PC-9 (cell line): Measurements from ENCODE around the gene HOXA4. TPM values are rescaled to one million over a fixed set of nuclear protein-coding genes. Genes with fewer than 3 reads are reported as not detected.

Experiments
- BruUV-seq: library from RNA; stranded (reverse); fragments of 400-500 nt; replicated peaks from 2 replicates; lab custom pipeline; 2021; lab: Mats Ljungman, UMichigan
- CTCF ChIA-PET: fragments of 300-600 bp; sonication (Branson Sonifier 250); formaldehyde crosslinking; loops from one replicate; lab custom pipeline; 2022; ENCODE audit warnings: antibody characterized with exemption; lab: Charles Lee
- POLR2A ChIA-PET: fragments of 300-600 bp; sonication (Branson Sonifier 250); formaldehyde crosslinking; loops from one replicate; lab custom pipeline; 2022; ENCODE audit warnings: antibody characterized with exemption; ENCODE audit not compliant: unreplicated experiment; lab: Charles Lee
- DNase-seq, 2 experiments: peaks; one replicate each; pipeline versions ENCODE4 v3.0.0 to v3.0.0-alpha.2; 2015 to 2022; ENCODE audit warnings: mixed read lengths in 1 of 2
- H2AFZ ChIP-seq: fragments of 200-600 bp; sonication (generic); 2 replicates; pipeline ENCODE4 v1.8.1; 2017; ENCODE audit warnings: antibody characterized with exemption
- H3F3A ChIP-seq: fragments of 200-600 bp; sonication (generic); 2 replicates; pipeline ENCODE4 v1.8.1; 2017; ENCODE audit warnings: antibody characterized with exemption, mild to moderate bottlenecking, low read depth; ENCODE audit not compliant: insufficient read depth
- H3K27ac ChIP-seq: fragments of 200-600 bp; sonication (generic); 2 replicates; pipeline ENCODE4 v1.6.1; 2016; ENCODE audit warnings: mixed run types
- H3K27me3 ChIP-seq: fragments of 200-600 bp; sonication (generic); 2 replicates; pipeline ENCODE4 v1.6.1; 2016; ENCODE audit warnings: low read depth, mixed run types; ENCODE audit not compliant: insufficient read depth
- H3K36me3 ChIP-seq: fragments of 200-600 bp; sonication (generic); 2 replicates; pipeline ENCODE4 v1.6.1; 2016; ENCODE audit warnings: low read depth, mixed run types
- H3K4me1 ChIP-seq: fragments of 200-600 bp; sonication (generic); replicated peaks from 2 replicates; pipeline ENCODE4 v1.6.1; 2016; ENCODE audit warnings: mixed run types; ENCODE audit not compliant: insufficient read depth
- H3K4me2 ChIP-seq: fragments of 200-600 bp; sonication (generic); 2 replicates; pipeline ENCODE4 v1.6.1; 2017; ENCODE audit warnings: mixed run types
- H3K4me3 ChIP-seq: fragments of 200-600 bp; sonication (generic); 2 replicates; pipeline ENCODE4 v1.6.1; 2016; ENCODE audit warnings: mixed run types
- H3K79me2 ChIP-seq: fragments of 200-600 bp; sonication (generic); 2 replicates; pipeline ENCODE4 v1.6.1; 2017; ENCODE audit warnings: low read depth, mixed run types
- H3K9me2 ChIP-seq: fragments of 200-600 bp; sonication (generic); 2 replicates; pipeline ENCODE4 v1.8.1; 2017; ENCODE audit warnings: mild to moderate bottlenecking; ENCODE audit not compliant: insufficient read depth
- H3K9me3 ChIP-seq: fragments of 200-600 bp; sonication (generic); 2 replicates; pipeline ENCODE4 v1.8.1; 2016; ENCODE audit warnings: low read depth; ENCODE audit not compliant: insufficient read depth
- H4K20me1 ChIP-seq: fragments of 200-600 bp; sonication (generic); 2 replicates; pipeline ENCODE4 v1.8.1; 2017; ENCODE audit not compliant: insufficient read depth
- CTCF ChIP-seq: fragments of 200-600 bp; sonication (generic); conservative IDR thresholded peaks from 2 replicates; pipeline ENCODE4 v1.6.1; 2017; ENCODE audit warnings: mixed run types, antibody characterized with exemption, mild to moderate bottlenecking, moderate library complexity
- EZH2 ChIP-seq: fragments of 200-600 bp; sonication (generic); IDR thresholded peaks from 2 replicates; pipeline ENCODE4 v1.8.0; 2017; ENCODE audit warnings: antibody characterized with exemption, low read depth
- intact Hi-C: fragments of 100-400 bp; cut with micrococcal nuclease; formaldehyde crosslinking; loops from one replicate; pipeline ENCODE4 v1.10.0; 2022; ENCODE audit not compliant: unreplicated experiment
- total RNA-seq: library from RNA; stranded (reverse); gene quantifications from 2 replicates; pipeline ENCODE4 v1.2.3, GENCODE V29; 2021

Gene HOXA4
- total RNA-seq, 1 experiment from 2014 or later: not detected

- no peak overlapping the region; the same call in 1 of the 2 replicates for H2AFZ ChIP-seq
- H3K27ac ChIP-seq: no peak overlapping the region
- no peaks in the 10 kb centered on the region for H3K9me3 ChIP-seq
- no peak for TF ChIP-seq EZH2
- no peak for TF ChIP-seq CTCF
- no peaks in the 10 kb centered on the region for H3K9me2 ChIP-seq
- DNase-seq: no peak
- peaks cover 21% of the 10 kb centered on the region for H3F3A ChIP-seq
- BruUV-seq: no TSS peak
- peak overlapping the region; percentile 94; the same call in 1 of the 2 replicates for H3K4me3 ChIP-seq
- no peaks in the 10 kb centered on the region for H3K27me3 ChIP-seq
- H3K4me1 ChIP-seq: peaks cover 20% of the 10 kb centered on the region
- H3K79me2 ChIP-seq: no peaks in the 10 kb centered on the region
- H3K36me3 ChIP-seq: no peaks in the 10 kb centered on the region
- peak overlapping the region; percentile 100 for H3K4me2 ChIP-seq
- POLR2A ChIA-PET: interaction anchor here (0.5 kb wide), 3 partner anchors 813 to 1581 kb away, joined by 3 to 6 read pairs (median 3); no protein-coding TSS in a partner anchor
- no peaks in the 10 kb centered on the region for H4K20me1 ChIP-seq
- intact Hi-C loops: loop anchor here (10.0 kb wide), 1 partner anchor 926 kb away; no protein-coding TSS in a partner anchor
- CTCF ChIA-PET: interaction anchor here (0.5 to 0.7 kb wide), 2 partner anchors 59 to 449 kb away, joined by 4 to 9 read pairs; no protein-coding TSS in a partner anchor
Measured at GRCh38 chr7:27168265-27168947, 37.8 kb upstream of the HOXA4 start.

DNA sequence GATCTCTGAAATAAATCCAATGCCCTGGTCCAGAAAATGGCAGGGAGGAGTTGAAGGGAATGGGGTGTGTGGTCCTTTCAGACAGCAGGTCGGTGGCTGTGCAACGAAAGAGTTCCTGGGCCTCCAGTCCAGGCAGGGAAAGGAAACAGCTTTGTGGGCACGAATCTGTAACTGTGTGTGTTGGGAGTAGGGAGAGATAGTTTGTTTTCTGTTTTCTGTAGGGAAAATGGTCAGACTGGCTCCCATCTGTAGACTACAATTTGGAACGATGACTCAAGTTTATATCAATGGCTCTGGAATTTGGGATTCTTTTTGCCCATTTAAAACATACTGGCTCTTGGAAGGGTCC is 37.3 kb upstream of the HOXA4 start:
- no peak overlapping the region for H3K27ac ChIP-seq
- H3K9me3 ChIP-seq: no peaks in the 10 kb centered on the region
- no peaks in the 10 kb centered on the region for H3K27me3 ChIP-seq
- no peak overlapping the region for H3K4me3 ChIP-seq
- no peak overlapping the region for H2AFZ ChIP-seq
- no peak for DNase-seq
- no peaks in the 10 kb centered on the region for H3K9me2 ChIP-seq
- no peaks in the 10 kb centered on the region for H4K20me1 ChIP-seq
- peak overlapping the region; percentile 100; the same call in 1 of the 2 replicates for H3K4me2 ChIP-seq
- peaks cover 25% of the 10 kb centered on the region for H3F3A ChIP-seq
- no peaks in the 10 kb centered on the region for H3K36me3 ChIP-seq
- no peaks in the 10 kb centered on the region for H3K79me2 ChIP-seq
- H3K4me1 ChIP-seq: peaks cover 20% of the 10 kb centered on the region
- intact Hi-C loops: loop anchor here (10.0 kb wide), 1 partner anchor 927 kb away; no protein-coding TSS in a partner anchor
- ChIA-PET POLR2A (no interaction called here), CTCF (no interaction called here)
- BruUV-seq: TSS peak; percentile 39
- TF ChIP-seq EZH2 (no peak), CTCF (no peak)

- Histone ChIP-seq H2AFZ (no peak overlapping the region), H3K79me2 (no peaks in the 10 kb centered on the region), H4K20me1 (no peaks in the 10 kb centered on the region), H3K4me2 (no peak overlapping the region), H3K36me3 (no peaks in the 10 kb centered on the region), H3K9me2 (no peaks in the 10 kb centered on the region), H3K4me3 (no peak overlapping the region), H3F3A (peaks cover 34% of the 10 kb centered on the region), H3K27ac (no peak overlapping the region), H3K9me3 (no peaks in the 10 kb centered on the region), H3K4me1 (peaks cover 20% of the 10 kb centered on the region), H3K27me3 (no peaks in the 10 kb centered on the region)
- DNase-seq: no peak
- ChIA-PET CTCF (interaction anchor here (0.6 kb wide), 1 partner anchor 344 kb away, joined by 3 read pairs; no protein-coding TSS in a partner anchor), POLR2A (no interaction called here)
- intact Hi-C loops: loop anchor here (10.0 kb wide), 1 partner anchor 928 kb away; no protein-coding TSS in a partner anchor
- no peak for TF ChIP-seq CTCF
- no peak for TF ChIP-seq EZH2
- no TSS peak for BruUV-seq
Measured at GRCh38 chr7:27166531-27167505, 36.3 kb upstream of the HOXA4 start.
